Measurements from ENCODE around the gene SNRK.

The SNRK gene

GRCh38 chr3:43270078-43270477 lies 16.3 kb upstream of the SNRK start:
- DNase-seq = no peak

GRCh38 chr3:43273416-43273815 lies 12.9 kb upstream of the SNRK start:
- DNase-seq = no peak

GRCh38 chr3:43279082-43279481 lies 7.3 kb upstream of the SNRK start:
- DNase-seq = no peak

DNA sequence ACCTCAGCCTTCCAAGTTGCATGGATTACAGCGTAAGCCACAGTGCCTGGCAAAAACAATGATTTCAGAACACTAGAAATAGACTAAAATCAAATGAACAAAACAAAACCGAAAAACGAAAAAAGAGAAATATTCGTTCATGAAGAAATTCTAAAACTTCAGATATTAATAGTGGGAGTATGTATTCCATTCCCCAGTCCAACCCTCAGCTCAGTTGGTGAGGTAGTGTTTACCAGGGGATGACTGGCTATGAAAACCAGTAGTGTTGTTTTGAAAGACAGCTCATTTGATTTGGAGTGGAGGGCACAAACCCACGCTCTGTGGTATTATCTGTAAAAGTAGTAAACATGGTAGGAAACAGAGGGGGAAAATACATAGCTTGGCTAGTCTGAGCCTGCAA lies 6.8 kb upstream of the SNRK start:
- no peak for DNase-seq

DNA sequence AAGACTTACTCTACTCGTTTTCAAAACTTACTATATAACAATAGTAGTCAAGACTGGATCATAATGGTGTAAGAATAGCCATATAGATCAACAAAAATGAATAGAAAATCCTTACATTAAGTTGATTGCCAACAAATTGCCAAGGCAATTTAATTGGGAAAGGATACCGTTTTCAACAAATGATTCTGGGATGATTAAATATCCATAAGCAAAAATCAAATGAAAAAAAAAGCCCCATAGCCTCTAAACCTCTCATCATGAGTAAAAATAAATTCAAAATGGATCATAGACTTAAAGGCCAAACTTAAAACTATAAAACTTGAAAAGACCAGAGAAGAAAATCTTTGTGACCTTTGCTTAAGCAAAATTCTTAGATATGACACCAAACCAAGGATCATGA lies 5.3 kb upstream of the SNRK start:
- DNase-seq = no peak

DNA sequence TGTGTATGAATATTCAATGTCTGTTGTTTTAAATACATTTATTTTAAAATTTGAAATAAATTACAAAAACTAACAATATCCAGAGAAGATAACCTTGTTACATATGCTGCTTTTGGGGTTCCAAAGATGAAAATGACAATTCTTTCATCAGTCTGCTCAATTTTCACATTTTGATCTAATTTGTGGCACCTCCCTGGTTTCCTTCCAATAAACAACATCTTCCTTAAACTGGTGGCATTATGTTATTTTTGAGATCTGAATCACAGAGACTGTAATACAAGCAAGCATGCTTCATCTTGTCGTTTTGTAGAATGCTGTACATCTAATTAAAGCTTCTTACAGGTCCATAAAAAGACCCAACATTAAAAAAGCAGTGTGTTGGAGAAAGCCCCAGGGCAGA lies 2.2 kb upstream of the SNRK start:
- DNase-seq = no peak

DNA sequence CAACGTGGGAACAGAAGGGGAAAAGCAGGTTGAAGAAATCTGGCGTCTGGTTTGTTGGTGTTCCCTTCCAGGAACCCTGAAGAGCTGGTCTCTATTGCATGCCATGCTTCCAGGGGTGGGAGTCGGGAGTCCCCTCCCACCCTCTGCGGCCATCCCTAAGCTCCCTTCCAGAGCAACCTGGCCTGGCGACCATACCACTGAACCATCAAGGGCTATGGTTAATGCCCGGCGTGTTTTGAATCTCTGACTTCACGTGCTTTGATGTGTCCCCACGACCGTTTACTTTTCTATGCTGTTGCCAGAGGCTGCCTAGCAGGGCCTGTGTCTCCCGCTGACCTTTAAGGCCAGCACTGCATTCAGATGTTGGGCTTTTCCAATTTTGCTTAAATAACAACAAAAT lies 696 bp upstream of the SNRK start:
- DNase-seq = no peak

DNA sequence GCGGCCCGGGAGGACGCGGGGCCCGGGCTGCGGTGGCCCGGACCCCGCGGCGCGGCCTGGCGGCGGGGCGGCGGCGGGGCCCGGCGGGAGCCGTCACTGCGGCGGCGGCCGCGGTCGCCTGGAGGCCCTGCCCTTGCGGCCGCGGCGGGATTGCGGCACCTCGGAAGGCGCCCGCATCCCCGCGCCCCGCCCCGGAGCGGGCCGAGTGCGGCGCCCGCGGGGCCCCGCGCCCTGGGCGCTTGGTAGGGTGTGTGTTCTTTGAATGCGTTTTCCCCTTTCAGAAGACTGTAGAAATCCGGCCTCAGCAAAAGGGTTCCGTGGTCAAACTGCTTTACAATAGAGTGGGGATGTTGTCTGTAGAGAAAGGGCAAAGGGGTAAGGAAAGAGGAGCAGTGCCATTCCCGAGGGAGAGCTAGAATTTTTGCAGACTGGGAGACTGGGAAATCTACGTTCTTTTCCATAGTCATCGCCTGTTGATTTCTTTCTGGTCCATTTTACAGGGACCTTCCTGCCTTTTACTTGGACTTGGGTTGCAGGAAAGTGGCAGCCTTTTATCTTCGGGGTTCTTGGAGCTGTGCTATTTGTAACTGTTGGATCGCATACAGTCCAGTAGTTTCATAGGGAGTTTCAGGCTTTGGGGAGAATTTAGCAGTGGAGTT lies 630 bp downstream of the SNRK start:
- DNase-seq = no peak

DNA sequence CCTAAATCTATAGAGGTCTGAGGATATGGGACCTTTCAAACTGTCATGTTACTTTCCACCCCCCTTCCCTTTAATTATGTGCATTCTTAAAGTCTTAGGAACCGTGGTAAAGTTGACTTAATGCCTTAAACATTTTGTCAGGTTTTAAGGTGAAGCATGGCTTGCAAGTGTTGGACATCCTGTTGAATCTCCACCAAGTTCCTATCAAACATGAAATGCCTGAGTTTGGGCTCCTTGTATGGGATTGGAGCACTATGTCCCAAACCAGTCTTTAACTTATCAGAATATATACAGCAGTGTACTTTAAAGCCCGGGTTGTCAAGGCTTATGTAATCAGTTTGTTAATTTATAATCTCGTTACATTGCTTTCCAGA lies 1.1 kb downstream of the SNRK start:
- no peak for DNase-seq

GRCh38 chr3:43288366-43288765 lies 2.0 kb downstream of the SNRK start:
- no peak for DNase-seq

- no peak for DNase-seq
Measured at GRCh38 chr3:43288850-43289249, 2.5 kb downstream of the SNRK start.

DNA sequence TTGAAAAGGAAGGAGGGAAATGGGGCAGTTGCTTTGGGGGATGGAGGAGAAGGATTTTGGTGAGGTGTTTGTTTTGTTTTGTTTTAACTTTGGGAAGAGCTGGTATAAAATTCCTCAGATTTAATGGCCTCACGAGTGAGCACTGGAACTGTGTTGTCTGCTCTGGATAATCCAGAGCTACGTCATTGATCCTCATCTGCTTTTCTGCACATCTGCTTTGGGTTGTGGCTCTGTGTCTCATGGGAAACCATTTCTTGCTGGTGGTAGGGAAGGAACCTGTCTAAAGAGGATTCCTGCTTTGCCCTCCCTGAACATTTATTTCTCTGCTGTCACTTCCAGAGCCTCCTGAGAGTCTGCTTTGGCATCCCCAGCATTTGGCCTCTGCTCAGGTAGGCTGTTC lies 3.1 kb downstream of the SNRK start:
- DNase-seq = no peak

- DNase-seq = no peak
Measured at GRCh38 chr3:43289841-43290470, 3.6 kb downstream of the SNRK start.

- DNase-seq = no peak
Measured at GRCh38 chr3:43290956-43291355, 4.6 kb downstream of the SNRK start.

- no peak for DNase-seq
Measured at GRCh38 chr3:43291546-43291945, 5.2 kb downstream of the SNRK start.

DNA sequence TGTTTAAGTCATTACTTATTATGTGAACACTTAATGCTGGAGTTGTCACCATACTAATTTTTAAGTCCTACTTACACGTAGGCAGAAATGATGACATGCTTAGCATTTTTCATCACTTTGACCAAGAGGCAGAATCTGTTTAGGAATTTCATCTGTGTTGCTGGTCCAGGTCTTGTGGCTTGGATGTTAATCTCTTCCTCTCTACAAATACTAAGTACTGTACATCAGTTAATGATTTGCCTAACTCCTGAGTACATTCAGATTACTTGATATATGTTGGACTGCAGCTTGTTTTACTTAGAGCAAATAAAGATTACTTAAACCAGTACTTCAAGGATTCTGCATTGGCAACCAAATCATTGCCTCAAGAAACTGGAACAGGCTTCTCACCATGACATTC lies 8.6 kb downstream of the SNRK start:
- no peak for DNase-seq

DNA sequence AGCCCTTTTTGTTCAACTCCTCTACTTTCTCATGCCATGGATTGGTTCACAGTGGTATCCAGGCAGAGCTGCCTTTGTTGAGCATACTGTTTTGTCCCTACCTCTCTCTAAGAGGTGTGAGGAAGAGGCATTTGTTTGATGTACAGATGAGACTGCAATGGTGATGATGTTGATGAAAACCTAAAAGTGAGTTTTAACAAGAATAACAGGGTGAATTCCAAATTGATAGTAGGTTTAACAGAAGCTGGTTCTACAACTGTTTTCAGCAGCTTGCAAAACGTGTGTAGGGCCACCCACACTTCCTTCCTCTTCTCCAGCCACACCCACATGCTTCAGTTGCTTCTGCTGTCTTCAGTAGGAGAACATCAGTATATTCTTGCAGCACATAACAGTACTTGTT lies 10.2 kb downstream of the SNRK start:
- DNase-seq = no peak

DNA sequence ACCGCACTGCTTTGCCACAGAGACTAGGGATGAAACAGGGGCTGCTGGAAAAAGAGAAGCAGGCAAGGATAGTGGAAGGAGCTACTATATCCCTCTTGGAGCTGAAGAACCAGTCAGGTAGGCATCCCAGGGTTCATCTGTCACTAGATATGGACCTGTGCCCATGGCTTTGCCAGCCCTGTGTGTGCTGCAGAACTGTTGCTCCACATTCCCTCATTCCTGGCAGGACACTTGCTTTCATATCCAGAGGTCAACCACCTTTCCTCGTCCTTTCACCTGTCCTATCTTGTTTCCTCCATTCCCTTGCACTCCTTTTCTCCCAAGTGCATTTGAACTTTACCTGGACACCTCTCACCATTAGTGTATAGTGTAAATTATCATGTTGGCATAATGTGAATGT lies 12.0 kb downstream of the SNRK start:
- DNase-seq = no peak

DNA sequence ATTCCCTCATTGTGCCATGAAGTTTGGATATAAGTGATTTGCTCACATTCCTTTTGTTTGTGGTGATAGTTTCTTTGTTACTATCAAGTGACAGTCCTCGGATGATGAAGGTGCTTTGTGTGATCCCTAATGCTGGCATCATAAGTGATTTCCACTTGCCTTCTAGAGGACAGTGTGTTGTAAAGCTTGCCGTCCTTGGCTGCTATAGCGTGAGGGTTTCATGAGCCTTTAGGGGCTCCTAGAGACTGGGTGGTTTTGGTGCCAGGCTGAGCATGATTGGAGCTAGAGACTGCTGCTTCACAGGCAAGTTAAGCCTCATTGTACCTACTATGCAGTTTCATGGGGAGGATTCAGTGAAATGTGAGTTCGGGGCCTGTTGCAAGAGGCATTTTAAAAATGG lies 12.4 kb downstream of the SNRK start:
- no peak for DNase-seq

DNA sequence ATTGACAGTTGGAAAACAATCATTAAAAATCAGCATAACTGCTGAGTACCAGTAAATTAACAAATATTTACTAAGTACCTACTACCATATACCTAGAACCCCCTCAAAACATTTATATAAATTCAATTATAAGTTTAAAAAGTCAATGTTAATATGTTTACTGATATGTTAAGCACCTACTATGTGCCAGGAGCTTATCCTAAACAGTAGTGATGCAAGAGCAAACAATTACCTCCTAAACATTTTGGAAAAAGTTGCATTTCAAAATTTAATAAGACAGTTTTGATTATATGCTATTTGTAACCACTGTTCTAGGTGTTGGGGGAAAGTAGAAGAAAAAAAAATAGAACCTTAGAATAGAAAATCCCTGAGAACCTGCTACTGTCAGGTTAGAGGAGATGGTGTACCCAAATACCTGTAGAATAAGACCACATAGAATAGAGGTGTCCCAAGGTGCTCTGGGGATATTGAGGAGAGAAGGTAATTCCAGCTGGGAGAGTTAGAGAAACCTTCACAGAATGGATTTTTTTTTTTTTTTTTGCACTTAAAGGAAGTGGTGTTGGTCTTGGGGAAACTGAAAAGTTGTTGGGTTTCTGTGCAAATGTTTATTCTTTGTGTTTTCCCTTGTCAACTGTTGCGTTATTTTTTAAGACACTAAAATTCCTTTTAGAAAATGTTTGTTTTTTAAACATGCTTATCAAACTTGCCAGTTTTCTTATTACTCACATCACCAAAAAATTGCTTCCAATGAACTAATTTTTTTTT lies 16.0 kb downstream of the SNRK start:
- DNase-seq = no peak

- no peak for DNase-seq
Measured at GRCh38 chr3:43304126-43304525, 17.8 kb downstream of the SNRK start.

- no peak for DNase-seq
Measured at GRCh38 chr3:43307226-43307625, 20.9 kb downstream of the SNRK start.

- DNase-seq = no peak
Measured at GRCh38 chr3:43307649-43308048, 21.3 kb downstream of the SNRK start.
